ENCODE measurements around the gene SNTA1. TPM values are rescaled to one million over a fixed set of nuclear protein-coding genes. Genes with fewer than 3 reads are reported as not detected.

Gene SNTA1
- total RNA-seq, 1 donor from 2014 or later: 108 TPM

GRCh38 chr20:33411711-33412483 is 31.7 kb downstream of the SNTA1 start:
- no peaks in the 10 kb centered on the region for H3K9me3 ChIP-seq
- H3K4me3 ChIP-seq: no peak overlapping the region
- no peaks in the 10 kb centered on the region for H3K27me3 ChIP-seq
- H3K4me1 ChIP-seq: peaks cover 0 to 5% of the 10 kb centered on the region in 2 donors
- H3K36me3 ChIP-seq: peaks cover 41 to 65% of the 10 kb centered on the region in 2 donors
- DNase-seq (ENCODE audit: low spot score in 2 of 2): no peak
- no peak for TF ChIP-seq CTCF (IDR thresholded peaks at IDR 0.05)
- intact Hi-C loops (cut with DNase I): no loop called here
- no peak overlapping the region for H3K27ac ChIP-seq

DNA sequence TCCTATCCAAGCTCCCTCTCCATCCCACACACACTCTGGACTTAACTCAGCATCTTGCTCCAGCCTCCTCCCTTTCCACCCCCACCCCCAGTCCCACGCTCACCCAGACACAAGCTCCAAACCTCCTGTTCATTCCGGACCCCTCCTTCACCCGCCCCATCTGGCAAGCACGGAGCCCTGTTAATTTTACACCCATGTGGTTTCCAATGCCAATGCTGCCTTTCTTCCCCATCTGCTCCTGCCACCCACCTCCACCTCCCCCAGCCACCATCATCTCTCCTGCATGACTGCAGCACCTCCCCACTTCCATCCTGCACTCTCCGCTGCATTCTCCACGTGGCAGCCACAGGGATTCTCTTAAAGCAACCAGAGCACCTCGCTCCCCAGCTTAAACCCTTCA is 32.3 kb downstream of the SNTA1 start:
- H3K36me3 ChIP-seq: peaks cover 40 to 67% of the 10 kb centered on the region in 2 donors

GRCh38 chr20:33410081-33410742 is 33.4 kb downstream of the SNTA1 start:
- H3K36me3 ChIP-seq: peaks cover 40 to 67% of the 10 kb centered on the region in 2 donors
- H3K4me3 ChIP-seq: no peak overlapping the region
- TF ChIP-seq CTCF (IDR thresholded peaks at IDR 0.05): no peak
- no peak overlapping the region for H3K27ac ChIP-seq
- intact Hi-C loops (cut with DNase I): no loop called here
- no peaks in the 10 kb centered on the region for H3K9me3 ChIP-seq
- DNase-seq (ENCODE audit: low spot score in 2 of 2): no peak
- no peaks in the 10 kb centered on the region for H3K4me1 ChIP-seq
- H3K27me3 ChIP-seq: no peaks in the 10 kb centered on the region

More for the DNA sequence above, 32.3 kb downstream of the SNTA1 start:
- DNase-seq (ENCODE audit: low spot score in 2 of 2): no peak
- TF ChIP-seq CTCF (IDR thresholded peaks at IDR 0.05): no peak
- H3K27me3 ChIP-seq: no peaks in the 10 kb centered on the region
- no peak overlapping the region for H3K27ac ChIP-seq
- H3K9me3 ChIP-seq: no peaks in the 10 kb centered on the region
- H3K4me3 ChIP-seq: no peak overlapping the region
- peaks cover 0 to 3% of the 10 kb centered on the region in 2 donors for H3K4me1 ChIP-seq
- intact Hi-C loops (cut with DNase I): no loop called here

DNA sequence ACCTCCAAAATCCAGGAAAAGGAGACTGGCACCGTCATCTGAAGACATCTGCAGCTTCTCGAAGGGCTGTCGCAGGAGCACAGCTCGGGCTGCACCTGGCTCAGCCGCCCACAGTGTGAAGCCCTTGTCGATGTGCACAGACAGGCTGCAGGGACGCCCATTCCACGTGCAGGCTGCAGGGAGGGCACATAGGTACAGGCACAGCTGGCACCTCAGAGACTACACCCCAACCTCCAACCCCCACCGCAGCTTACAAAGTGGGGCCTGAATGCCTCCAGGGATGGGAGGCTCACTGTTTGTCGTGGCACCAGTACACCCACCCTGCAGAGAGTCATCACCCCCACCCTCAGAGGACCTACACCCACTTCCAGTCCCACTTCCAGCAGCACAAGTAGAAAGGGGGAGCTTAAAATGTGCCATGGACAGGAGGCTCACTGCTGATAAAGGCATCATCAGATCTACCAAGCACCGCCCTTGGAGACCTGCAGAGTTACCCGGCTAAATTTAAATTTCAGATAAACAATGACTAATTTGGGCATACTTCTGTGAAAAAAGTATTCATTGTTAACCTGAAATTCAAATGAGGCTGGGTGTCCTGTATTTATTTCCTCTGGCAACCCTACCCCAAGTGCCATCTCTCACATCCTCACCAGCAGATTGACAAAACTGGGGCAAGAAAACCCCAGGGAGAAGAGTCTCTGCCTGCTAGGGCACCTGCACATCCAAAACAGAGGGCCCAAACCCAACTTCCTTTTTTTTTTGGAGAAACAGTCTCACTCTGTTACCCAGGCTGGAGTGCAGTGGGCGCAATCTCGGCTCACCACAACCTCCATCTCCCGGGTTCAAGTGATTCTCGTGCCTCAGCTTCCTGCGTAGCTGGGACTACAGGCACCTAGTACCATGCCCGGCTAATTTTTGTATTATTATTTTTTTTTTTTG is 34.6 kb downstream of the SNTA1 start:
- Histone ChIP-seq H3K27me3 (no peaks in the 10 kb centered on the region), H3K36me3 (peaks cover 40 to 61% of the 10 kb centered on the region in 2 donors), H3K4me1 (no peaks in the 10 kb centered on the region), H3K9me3 (no peaks in the 10 kb centered on the region), H3K4me3 (no peak overlapping the region), H3K27ac (no peak overlapping the region)
- intact Hi-C loops (cut with DNase I): no loop called here
- no peak for TF ChIP-seq CTCF (IDR thresholded peaks at IDR 0.05)
- DNase-seq (ENCODE audit: low spot score in 2 of 2): no peak

DNA sequence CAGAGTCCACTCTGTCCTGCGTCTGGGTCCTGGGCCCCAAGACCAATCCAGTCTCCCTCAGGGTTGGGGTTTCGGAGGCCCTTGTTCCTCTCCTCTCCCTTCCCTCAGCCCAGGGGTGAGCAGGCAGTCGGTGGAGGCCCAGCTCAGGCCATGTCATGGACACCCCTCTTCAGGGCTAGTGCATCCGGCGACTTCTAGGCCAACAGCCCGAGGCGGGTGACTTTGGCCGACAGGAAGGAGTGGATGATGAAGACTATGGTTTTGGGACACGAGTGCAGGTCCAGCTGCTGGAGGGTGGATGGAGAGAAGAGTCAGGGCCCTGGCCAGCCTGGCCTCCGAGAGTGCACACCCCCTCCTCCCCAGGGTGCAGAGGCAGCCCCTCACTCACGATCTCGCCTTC is 35.2 kb downstream of the SNTA1 start:
- intact Hi-C loops (cut with DNase I): no loop called here
- H3K36me3 ChIP-seq: peaks cover 40 to 61% of the 10 kb centered on the region in 2 donors
- TF ChIP-seq CTCF (IDR thresholded peaks at IDR 0.05): no peak
- no peak overlapping the region for H3K27ac ChIP-seq
- H3K4me1 ChIP-seq: no peaks in the 10 kb centered on the region
- no peak for DNase-seq (ENCODE audit: low spot score in 2 of 2)
- no peak overlapping the region for H3K4me3 ChIP-seq
- H3K9me3 ChIP-seq: no peaks in the 10 kb centered on the region
- H3K27me3 ChIP-seq: no peaks in the 10 kb centered on the region
